Astrocyte of the cerebellum (primary cell): ENCODE measurements around the gene KLHL14.
A peak's percentile ranks its signal among the peaks of the same experiment; 100 is the strongest.

ENCODE experiments used
- DNase-seq: peaks from one replicate; pipeline ENCODE4 v3.0.0-alpha.2; 2011; ENCODE audit warnings: low read depth
- H3K4me3 ChIP-seq: 2 replicates; pipeline ENCODE4 v1.5.1; 2011; ENCODE audit warnings: mild to moderate bottlenecking, low read depth, low read length, moderate library complexity
- CTCF ChIP-seq: IDR thresholded peaks from 2 replicates; pipeline ENCODE4 v1.5.1; 2012; ENCODE audit warnings: low read length, low read depth, moderate library complexity, mild to moderate bottlenecking; ENCODE audit errors: missing control alignments
- in situ Hi-C: cut with HindIII; loops from 2 replicates; pipeline ENCODE4 v1.10.0; 2017; ENCODE audit warnings: low sequenced_read_pairs

KLHL14 gene

GRCh38 chr18:32750328-32750727 lies 22.5 kb downstream of the KLHL14 start:
- no peak overlapping the region for H3K4me3 ChIP-seq
- in situ Hi-C loops: no loop called here
- TF ChIP-seq CTCF: no peak
- DNase-seq: no peak

- no peak for TF ChIP-seq CTCF
- no peak for DNase-seq
- in situ Hi-C loops: no loop called here
Observed at GRCh38 chr18:32749809-32750208, 23.0 kb downstream of the KLHL14 start.

GRCh38 chr18:32742579-32742978 lies 30.2 kb downstream of the KLHL14 start:
- DNase-seq: no peak
- in situ Hi-C loops: no loop called here
- no peak overlapping the region for H3K4me3 ChIP-seq
- TF ChIP-seq CTCF: no peak

More at GRCh38 chr18:32749809-32750208, 23.0 kb downstream of the KLHL14 start:
- no peak overlapping the region for H3K4me3 ChIP-seq

- peak; percentile 82 for DNase-seq
- in situ Hi-C loops: no loop called here
- no peak overlapping the region for H3K4me3 ChIP-seq
- no peak for TF ChIP-seq CTCF
Observed at GRCh38 chr18:32735781-32736180, 37.0 kb downstream of the KLHL14 start.

- H3K4me3 ChIP-seq: no peak overlapping the region
- DNase-seq: no peak
- in situ Hi-C loops: no loop called here
- no peak for TF ChIP-seq CTCF
Observed at GRCh38 chr18:32734442-32734841, 38.4 kb downstream of the KLHL14 start.

GRCh38 chr18:32732165-32732564 lies 40.7 kb downstream of the KLHL14 start:
- in situ Hi-C loops: no loop called here
- no peak for DNase-seq
- no peak overlapping the region for H3K4me3 ChIP-seq
- TF ChIP-seq CTCF: no peak

- TF ChIP-seq CTCF: no peak
- peak; percentile 48 for DNase-seq
- in situ Hi-C loops: no loop called here
- H3K4me3 ChIP-seq: peak overlapping the region; percentile 30
Observed at GRCh38 chr18:32730620-32731091, 42.2 kb downstream of the KLHL14 start.
